GM12891 (cell line): ENCODE measurements around the gene LONRF2.

Experiments
- PAX5 ChIP-seq: IDR thresholded peaks from 2 replicates; pipeline ENCODE4 v1.6.1; 2011; ENCODE audit warnings: low read length, moderate library complexity, mild to moderate bottlenecking; ENCODE audit not compliant: insufficient read depth, severe bottlenecking
- POLR2A ChIP-seq: IDR thresholded peaks from 2 replicates; pipeline ENCODE4 v1.6.1; 2011; ENCODE audit warnings: low read depth, low read length, control low read depth
- POLR2AphosphoS5 ChIP-seq: IDR thresholded peaks from 2 replicates; pipeline ENCODE4 v1.6.1; 2011; ENCODE audit warnings: low read depth, low read length, control low read depth
- POU2F2 ChIP-seq: IDR thresholded peaks from 2 replicates; pipeline ENCODE4 v1.6.1; 2011; ENCODE audit warnings: low read depth, mild to moderate bottlenecking, control low read depth, low read length, moderate library complexity
- SPI1 ChIP-seq: IDR thresholded peaks from 2 replicates; pipeline ENCODE4 v1.6.1; 2011; ENCODE audit warnings: low read depth, low read length, control low read depth
- TAF1 ChIP-seq: IDR thresholded peaks from 2 replicates; pipeline ENCODE4 v1.6.1; 2011; ENCODE audit warnings: low read depth, low read length, control low read depth

DNA sequence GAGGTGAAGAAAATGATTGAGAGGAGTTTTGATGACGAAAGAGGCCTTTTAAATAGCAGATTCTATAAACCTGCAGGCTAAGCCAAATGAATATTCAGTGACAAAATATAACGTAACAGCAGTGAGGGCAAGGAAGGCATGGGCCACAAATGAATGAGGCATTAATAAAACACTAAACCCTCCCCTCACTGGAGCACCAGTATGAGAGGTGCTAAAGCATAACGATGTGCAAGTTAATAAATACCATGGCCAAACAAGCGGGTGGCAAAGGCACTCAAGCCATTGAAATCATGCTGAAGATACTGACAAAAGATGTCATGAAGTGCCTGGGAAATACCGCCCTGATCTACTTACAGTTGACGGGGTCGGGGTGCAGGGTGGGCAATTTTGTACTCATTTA lies 30.2 kb upstream of the LONRF2 start:
- TF ChIP-seq POLR2AphosphoS5 (no peak), TAF1 (no peak), POLR2A (no peak), SPI1 (no peak), PAX5 (no peak), POU2F2 (no peak)
